Right kidney (tissue), 1 donor: Measurements from ENCODE around the gene NIN.
"Not testable (repeated sequence)": the region's sequence is repeated elsewhere in the genome, so short reads cannot be mapped to it uniquely, and the experiment has no call there.

Experiments
- DNase-seq: peaks from one replicate; pipeline ENCODE4 v3.0.0-alpha.2; 2016

The NIN gene

DNA sequence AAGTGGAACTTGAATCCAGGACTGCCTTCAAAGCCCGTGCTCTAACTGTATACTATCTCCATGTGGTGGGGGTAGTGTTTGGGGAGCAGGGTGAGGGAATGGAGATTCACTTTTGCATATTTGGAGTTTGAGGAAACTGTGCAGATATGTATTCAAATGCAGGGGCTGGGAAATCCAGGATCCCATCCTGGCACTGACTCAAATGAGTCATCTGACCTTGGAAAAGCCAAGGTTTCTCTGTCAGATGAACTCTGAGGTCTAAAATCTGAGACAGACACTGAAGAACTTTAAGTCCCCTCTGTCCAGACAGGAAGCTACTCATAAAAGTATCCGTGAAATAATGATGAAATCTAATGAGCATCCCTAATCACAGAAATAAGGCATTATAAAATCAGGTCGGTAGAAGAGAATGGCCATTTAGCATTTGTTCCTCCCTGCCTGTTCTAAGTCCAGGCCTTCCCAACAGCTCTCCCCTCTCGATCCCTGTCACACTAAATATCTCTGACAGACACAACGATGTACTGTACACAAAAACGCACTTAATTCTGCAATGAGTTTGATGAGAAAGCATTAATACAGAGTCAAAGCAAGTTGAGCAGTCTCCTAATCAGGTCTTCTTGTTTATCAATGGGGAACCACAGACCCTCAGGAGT is 14.4 kb downstream of the NIN start:
- no peak for DNase-seq

DNA sequence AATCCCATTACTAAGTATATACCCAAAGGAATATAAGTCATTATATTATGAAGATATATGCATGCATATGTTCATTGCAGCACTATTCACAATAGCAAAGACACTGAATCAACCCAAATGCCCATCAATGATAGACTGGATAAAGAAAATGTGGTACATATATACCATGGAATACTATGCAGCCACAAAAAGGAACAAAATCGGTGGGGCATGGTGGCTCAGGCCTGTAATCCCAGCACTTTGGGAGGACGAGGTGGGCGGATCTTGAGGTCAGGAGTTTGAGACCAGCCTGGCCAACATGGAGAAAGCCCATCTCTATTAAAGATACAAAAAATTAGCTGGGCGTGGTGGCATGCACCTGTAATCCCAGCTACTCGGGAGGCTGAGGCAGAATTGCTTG is 15.4 kb downstream of the NIN start:
- DNase-seq = not testable (repeated sequence)

DNA sequence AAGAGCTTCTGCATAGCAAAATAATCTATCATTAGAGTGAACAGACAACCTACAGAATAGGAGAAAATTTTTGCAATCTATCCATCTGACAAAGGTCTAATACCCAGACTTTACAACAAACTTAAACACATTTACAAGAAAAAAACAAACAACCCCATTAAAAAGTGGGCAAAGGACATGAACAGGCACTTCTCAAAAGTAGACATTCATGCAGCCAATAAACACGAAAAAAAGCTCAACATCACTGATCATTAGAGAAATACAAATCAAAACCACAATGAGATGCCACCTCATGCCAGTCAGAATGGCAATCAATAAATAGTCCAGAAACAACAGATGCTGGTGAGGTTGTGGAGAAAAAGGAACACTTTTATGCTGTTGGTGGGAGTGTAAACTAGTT is 15.9 kb downstream of the NIN start:
- DNase-seq = not testable (repeated sequence)

DNA sequence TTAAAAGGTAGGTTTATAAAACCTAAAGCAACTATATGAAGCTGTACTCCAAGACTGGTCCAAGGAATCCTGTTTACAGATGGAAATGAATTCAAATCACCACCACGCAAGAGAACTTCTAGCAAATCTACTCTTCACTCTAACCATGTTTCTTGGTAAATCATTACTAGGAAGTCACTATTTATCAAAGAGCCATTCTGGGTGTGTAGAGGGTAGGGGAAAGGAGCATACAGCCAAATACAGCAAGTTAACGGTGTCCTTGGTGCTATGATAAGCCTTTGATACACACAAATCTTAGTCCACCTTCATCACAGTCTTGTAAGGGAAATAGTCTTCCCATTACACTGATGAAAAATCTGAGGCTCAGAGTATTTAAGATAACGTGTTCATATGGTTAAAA is 16.8 kb downstream of the NIN start:
- DNase-seq = no peak

DNA sequence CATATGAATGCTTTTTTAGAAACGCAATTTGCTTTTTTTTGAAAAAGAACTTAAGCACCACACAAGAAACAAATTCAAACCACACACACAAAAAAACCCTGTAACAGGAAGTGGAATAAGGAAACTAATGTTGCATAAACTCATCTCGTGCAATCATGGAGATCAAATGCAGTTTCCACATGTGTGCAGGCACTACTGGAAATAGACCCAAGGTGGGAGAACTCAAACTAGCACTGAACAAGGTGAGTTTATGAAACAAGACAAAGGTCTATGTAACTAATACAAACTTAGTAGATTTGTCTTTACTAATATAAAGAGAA is 17.5 kb downstream of the NIN start:
- no peak for DNase-seq

DNA sequence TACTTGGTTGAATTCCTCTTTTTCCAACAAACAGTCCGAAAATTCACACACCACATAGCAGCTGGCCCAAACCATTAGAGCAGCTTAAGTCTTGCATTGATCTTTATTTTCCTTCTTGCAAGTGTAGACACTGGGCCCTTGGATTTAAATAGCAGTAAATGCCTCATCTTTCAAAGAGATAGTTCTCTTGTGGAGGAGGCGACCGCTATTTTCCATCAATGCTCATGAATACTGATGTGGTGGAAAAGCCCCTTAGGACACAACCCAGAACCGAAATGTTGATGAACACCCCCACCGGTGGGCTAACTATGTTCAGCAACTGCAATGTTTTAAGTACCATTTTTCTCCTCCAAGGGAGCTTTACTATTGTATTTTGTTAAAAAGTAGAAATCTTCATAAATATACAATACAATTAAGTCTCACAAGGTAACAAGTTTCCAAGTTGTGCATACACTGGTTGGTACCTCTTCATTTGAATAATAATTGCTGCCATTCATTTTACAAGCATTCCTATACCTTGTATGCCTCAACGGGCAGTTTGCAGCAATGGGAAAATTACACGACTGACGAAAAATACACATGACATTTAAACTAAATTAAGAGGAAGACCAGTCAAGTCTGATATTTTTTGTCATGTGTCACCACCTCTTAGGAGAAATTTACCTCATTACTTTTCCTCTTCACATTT is 18.0 kb downstream of the NIN start:
- no peak for DNase-seq

DNA sequence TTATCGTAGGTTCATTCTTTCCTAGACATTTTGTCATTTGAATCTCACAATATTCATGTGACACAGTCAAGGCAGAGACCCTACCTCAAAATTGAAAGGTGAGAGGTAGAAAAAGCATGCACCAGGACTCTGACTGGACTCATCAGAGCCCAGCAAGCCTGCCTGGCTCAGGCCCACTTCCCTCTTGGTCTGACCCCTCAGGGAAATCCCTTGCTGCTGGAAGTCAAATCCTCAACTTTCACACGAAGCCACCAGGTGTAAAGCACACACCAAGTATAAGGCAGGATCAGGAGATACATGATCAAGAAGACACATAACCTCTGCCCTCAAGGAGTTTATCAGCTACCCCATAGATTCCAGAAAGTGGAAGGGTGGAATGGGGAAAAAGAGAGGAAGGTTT is 18.8 kb downstream of the NIN start:
- DNase-seq = no peak

DNA sequence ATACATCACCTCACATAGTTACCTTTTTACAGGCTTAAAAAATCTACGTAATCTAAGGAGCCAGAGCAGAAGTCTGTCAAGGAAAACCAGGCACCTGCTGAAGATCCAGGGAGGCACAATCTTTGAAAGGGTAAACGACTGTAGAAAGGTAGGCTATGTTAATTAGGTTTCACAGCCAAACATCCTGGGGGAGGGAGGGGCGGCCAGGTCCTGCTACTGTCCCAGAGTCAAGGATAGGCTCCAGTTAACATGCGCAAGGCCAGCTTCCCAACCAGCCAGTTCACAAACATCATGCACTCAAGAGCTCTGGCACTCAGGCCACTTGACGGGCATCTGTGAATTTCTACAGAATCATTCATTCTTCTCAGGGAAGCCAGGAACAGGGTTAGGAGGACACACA is 22.9 kb downstream of the NIN start:
- no peak for DNase-seq

DNA sequence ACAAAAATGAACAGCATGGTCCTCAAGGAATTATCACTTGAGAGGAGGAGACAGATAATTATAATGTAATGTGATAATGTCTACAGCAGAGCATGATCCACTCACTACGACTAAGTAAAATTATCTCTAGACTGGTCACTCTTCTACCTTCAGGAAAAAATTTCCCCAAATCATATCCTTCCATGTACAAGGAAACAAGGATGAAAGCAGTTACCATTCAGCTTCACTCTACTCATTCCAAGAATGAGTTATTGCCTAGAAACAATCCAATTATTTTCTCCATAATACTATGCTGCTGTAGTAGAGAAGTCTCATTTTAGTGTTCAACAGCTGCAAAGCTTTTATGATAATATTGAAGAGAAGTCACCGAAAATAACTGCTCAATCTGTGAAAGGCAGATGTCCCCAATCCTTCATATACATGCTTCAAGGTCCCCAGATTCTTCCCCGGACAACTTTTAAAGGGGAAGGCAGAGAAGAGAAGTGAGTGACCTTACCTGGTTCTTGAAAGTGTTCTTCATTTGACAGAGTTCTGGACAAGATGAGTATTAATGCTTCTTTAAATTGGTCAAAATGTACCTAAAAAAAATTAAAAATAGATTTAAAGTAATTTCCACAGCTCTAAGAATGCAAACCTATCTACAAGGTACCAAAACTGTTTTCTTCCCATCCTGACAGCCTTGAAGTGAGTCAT is 24.6 kb downstream of the NIN start:
- no peak for DNase-seq

DNA sequence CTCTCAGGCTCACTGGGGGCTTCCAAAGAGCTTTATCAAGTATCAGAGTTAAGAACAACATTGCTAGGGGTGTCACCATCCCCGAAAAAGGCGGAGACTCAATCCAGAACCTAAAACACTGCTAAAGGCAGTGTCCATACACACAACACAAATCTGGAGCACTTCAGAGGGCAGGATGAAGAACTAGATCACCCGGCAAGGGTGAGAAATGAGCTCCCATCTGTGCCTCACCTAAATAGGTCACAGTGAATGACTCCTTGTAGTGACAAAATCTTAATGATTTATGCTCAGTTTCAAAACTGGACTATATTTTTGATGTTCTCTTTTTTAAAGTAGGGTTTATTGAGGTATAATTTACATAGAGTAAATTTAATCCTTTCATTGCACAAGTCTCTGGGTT is 25.6 kb downstream of the NIN start:
- DNase-seq = no peak

DNA sequence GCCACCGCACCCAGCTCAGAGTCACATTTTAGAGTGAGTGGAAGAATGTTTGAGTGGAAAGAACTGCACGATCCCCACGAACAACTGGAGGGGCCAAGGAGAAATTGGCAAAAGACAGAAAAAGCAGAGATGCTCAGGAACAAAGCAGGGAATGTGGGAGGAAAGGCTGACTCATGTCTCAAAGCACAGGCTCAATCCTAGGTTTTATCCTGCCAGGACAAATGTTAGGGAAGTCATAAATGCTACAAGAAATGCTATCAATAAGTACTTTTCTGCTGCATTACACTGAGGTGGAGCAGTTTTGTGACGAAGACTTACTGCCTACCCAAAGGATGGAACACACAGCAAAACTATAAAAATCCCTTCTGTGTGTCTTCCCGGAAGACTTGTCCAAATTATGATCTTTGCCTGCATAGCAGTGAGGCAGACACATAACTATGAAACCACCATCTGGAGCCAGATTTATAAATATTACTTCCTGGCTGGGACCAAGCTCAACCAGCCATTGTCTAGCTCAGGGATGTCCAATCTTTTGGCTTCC is 26.7 kb downstream of the NIN start:
- no peak for DNase-seq

DNA sequence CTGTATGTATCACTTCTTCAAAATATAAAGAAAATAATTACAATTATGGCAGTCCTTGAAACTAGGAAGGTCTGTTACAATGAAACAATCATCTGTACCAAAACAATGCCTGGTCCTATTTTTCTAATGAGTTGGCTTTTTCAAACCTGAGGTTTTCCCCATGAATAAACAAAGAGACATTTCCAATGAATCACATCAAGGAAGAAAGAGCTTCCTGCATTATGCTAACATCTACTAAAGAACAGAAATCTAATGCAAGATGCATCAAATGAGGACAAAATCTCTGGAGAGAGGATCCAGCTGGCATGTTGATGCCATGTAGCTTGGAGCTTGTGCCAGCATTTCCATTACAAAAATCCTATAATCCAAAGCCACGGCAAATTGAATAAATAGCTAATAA is 29.3 kb downstream of the NIN start:
- no peak for DNase-seq

DNA sequence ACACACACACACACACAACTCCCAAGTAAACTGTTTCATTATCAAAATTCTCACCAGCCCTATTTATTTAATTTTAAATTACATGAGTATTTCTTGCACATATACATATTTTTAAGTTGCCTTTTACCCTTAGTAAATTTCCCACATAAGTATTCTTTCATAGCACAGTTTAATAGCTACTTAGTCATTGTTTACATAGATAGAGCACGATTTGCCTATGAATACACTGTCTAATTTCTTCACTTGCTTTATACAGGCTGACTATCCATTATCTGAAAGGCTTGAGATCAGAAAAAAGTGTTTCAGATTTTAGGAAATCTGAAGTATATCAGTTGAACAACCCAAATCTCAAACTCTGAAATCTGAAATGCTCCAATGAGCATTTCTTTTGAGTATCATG is 30.9 kb downstream of the NIN start:
- no peak for DNase-seq

DNA sequence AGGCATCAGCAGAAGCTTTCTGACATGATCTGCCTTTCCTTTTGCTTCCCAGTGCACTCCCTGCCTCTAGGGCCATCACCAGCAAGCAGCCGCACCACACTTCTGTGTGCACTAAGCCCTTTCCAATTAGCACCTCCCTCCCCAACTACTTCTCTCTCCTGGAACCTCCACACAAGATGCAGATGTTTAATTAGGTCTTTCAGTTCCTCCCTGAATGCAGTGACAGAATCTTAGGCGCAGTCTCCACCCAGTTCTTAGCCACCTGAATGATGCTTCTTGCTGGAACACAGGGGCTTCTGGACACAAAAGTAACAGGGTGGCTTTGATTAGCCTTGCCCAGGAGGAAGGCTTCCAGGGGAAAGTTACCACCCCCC is 32.9 kb downstream of the NIN start:
- DNase-seq = no peak

DNA sequence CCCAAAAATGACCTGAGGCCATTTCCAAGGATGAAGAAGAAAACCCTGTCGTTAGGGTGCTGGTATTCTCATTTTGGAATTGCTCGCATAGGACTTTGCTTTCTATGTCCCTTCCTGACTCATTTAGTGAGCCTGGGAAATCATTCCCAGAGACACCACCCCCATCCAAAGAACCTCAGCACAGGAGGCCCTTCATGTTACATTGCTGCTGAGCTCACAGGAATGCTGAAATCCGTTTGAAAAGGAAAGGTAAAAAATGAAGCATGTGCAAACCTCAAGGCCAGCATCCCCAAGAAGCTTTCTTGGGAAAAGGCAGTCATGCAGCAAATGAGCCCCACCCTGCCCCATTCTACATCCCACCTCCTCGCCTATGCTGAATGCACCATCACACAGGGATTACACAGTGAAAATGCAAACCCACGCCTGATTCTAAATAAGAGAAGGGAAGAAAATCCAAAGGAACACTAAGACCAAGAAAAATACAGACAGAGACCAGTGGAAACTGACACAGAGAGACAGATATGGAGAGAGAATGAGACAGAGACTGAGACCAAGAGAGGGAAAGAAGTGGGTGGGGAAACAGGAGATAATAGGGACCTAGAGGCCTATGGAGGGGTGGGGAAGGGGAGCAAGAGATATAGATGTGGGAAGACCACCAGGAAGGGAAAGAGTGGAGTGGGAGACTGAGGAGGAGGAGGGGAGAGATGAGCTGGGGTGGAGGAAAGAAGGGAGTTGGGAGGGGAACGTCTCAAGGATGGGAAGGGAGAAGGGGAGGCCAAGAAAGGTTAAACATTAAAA is 33.5 kb downstream of the NIN start:
- no peak for DNase-seq

DNA sequence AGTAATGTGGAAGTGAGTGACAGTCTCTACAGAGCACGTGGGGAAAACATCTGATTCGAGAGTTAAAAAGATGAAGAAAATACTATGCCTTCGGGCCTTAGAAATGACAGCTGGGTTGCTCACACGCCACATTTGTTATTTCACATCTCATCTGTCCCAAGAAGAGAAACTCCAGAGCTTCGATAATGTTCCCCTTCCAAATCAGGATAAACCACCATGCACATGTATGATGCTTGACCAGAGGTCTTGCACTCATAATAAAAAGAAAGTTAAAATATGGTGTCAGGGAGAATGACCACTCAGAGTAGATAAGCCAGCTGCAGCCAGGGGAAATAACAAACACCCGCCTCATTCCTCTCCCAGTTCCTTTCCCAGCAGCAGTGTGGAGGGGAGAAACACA is 34.6 kb downstream of the NIN start:
- no peak for DNase-seq

DNA sequence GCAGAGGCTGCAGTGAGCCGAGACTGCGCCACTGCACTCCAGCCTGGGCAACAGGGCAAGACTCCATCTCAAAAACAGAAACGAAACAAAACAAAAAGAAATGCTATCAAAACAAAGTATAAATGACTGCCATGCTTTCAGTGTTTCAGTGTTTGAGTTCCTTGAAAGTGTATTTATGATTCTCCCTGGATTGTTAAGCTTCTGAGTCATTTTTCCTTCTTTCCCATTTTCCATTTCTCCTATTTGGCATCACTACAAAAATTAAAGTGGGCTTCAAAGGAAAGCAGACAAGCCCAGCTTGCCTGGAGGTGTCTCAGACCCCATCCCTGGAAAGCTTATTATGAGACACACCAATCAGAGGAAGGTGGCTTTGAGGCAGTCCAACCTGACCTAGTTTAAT is 35.1 kb downstream of the NIN start:
- no peak for DNase-seq

DNA sequence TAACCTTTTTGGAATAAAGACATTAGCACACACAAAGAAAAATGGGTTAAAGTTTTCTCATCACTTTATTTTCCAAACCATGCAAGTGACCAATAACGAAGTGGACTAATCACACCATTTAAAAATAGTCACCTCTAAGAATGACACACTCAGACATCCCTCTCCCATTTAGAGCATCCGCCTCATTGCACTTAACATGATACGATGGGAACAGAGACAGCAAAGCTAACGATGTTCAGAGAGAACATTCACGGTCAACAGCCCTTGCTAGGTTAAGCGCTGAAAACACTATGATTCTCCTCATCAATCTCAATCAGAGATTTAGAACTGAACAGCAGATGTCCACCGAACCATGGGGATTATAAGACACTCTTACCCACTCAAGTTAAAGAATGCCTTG is 35.8 kb downstream of the NIN start:
- DNase-seq = no peak

DNA sequence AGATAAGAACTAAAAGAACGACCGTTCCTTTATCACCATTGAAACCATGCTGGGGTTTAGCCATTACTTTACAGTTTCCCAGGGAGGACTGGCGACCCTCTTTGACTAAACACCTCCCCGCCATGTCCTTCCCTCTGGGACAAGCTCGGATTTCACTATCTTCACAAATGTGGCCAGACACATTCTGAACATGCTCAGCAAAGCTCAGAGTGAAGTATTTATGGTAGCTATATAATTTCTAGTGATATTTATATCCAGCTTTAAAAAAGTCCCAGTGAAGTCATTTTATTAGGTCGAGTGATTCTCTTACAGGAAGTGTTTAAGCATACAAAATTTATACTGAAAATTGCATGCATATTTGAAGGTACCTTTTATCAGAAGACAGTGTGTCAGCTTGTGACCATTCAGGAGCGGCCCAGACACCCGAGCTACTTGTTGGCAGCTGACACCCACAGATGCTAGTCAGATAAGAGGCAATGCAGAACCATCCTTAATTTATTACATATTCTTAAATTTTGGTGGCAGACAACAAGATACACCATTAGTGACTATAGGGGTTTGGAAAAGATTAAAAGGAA is 36.8 kb downstream of the NIN start:
- DNase-seq = no peak

DNA sequence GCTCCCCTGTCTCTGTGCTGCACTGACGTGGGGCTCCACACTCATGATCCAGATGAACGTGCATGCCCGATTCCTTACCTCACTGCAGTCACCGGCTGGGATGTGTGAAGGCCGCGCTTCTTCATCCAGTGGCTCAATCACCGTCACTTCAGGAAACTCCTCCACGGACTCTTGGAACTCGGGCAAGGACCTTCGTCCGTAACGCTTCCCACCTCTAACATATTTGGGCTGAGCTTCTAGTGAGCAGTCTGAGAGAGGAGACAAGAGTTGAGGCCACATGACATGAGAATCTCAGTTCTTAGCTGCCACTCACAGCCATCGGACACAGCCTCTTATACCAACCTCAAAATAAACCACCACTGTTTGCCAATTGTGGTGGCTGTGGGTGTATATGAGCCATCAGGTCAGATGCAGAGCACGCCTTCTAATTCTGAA is 38.3 kb downstream of the NIN start:
- no peak for DNase-seq

DNA sequence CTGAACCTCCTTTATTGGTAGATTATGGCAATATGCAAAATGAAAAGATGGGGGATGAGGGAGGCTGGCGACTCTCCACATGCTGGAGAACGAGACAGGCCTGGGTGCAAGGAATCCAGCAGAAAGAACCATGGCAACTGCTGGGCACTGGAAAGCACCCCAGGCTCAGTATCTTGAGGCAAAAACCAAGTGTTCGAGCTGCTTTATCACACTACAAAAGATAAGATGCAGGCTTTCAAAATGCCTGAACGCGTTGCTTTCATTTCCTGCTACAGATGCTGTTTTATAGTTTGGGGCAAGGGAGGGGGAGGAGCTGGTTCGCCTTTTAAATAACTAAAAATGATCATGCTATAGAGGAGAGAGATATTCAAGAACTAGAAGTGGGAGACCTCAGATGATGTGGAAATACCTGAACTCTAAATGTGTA is 38.9 kb downstream of the NIN start:
- DNase-seq = no peak

DNA sequence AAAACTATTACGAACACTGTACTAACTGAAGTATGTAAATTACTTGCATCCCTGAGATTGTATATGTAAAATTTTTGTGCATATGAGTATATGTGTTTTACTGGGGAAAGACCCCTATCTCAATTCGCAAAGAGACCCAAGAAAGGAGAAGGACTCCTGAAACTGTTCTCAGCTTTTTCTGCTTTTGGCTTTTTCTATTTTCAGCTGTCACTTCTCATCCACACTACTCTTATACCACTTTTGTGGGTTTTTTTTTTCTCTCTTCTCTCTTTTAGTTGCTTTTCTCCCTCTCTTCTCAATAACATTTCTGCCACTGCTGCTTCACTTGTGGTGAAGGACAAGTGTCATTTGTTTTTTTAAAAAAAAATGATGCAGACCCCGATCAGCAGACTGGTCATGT is 39.8 kb downstream of the NIN start:
- DNase-seq = no peak

DNA sequence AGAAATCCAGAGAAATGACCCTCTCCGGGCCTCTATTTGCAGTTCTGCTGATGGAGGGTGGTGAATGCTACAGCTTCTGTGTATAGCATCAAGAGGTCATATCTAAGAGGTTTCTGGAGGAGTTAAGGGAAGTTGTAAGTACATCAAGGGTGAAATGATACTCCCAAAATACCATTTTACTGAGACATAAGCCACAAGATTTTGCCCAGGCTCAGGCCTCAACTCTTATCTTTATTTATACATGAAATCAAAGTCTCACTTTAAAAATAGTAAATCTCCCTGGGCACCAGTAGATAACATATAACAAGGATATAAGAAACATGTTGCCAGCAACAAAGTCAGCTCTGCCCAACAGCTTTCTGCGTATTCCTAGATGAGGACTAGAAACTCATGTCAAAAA is 40.4 kb downstream of the NIN start:
- DNase-seq = no peak
